ENCODE results near the gene CAMK2B. TPM values are rescaled to one million over a fixed set of nuclear protein-coding genes. Genes with fewer than 3 reads are reported as not detected.
"Not testable (repeated sequence)": the region's sequence is repeated elsewhere in the genome, so short reads cannot be mapped to it uniquely, and the experiment has no call there.

The CAMK2B gene
- total and polyA plus RNA-seq, 2 experiments from 2014 or later: 0.37 to 1.7 TPM

GRCh38 chr7:44173911-44174693 is 151.3 kb downstream of the CAMK2B start:
- no peak overlapping the region for H2AFZ ChIP-seq
- no peak overlapping the region for H3K27ac ChIP-seq
- 44% methylated on average over 3 of the region's 3 CpGs for WGBS (ENCODE audit: low lambda C conversion rate, missing lambda C conversion rate)
- H3K27me3 ChIP-seq: no peaks in the 10 kb centered on the region
- no peaks in the 10 kb centered on the region for H3K36me3 ChIP-seq (replicated peaks; ENCODE audit: insufficient read depth, low read depth)
- DNase-seq (ENCODE audit: low spot score): no peak
- no peaks in the 10 kb centered on the region for H3K9me2 ChIP-seq (replicated peaks; ENCODE audit: insufficient read depth)
- no peak overlapping the region for H3K4me2 ChIP-seq
- no peaks in the 10 kb centered on the region for H3K4me1 ChIP-seq (ENCODE audit: insufficient read depth)
- H3K4me3 ChIP-seq: no peak overlapping the region
- no peaks in the 10 kb centered on the region for H3K79me2 ChIP-seq
- H4K20me1 ChIP-seq (ENCODE audit: insufficient read depth, poor library complexity, severe bottlenecking): no peaks in the 10 kb centered on the region
- TF ChIP-seq EZH2phosphoT487 (IDR thresholded peaks at IDR 0.05; ENCODE audit: low read depth, severe bottlenecking, unreplicated experiment) (no peak), EZH2 (IDR thresholded peaks at IDR 0.05; ENCODE audit: borderline replicate concordance) (no peak)
- no peaks in the 10 kb centered on the region for H3K9me3 ChIP-seq (ENCODE audit: low read depth)

- Histone ChIP-seq H3K4me3 (no peak overlapping the region), H3K27ac (no peak overlapping the region), H3K4me1 (ENCODE audit: insufficient read depth) (no peaks in the 10 kb centered on the region), H2AFZ (no peak overlapping the region), H3K4me2 (no peak overlapping the region), H3K79me2 (no peaks in the 10 kb centered on the region), H3K9me3 (ENCODE audit: low read depth) (no peaks in the 10 kb centered on the region), H3K9me2 (replicated peaks; ENCODE audit: insufficient read depth) (no peaks in the 10 kb centered on the region), H3K36me3 (replicated peaks; ENCODE audit: insufficient read depth, low read depth) (no peaks in the 10 kb centered on the region), H3K27me3 (no peaks in the 10 kb centered on the region), H4K20me1 (ENCODE audit: insufficient read depth, poor library complexity, severe bottlenecking) (no peaks in the 10 kb centered on the region)
- no peak for DNase-seq (ENCODE audit: low spot score)
- 86% methylated on average over 6 of the region's 6 CpGs for WGBS (ENCODE audit: low lambda C conversion rate, missing lambda C conversion rate)
- TF ChIP-seq CTCF (IDR thresholded peaks at IDR 0.05; ENCODE audit: poor library complexity) (no peak), EZH2phosphoT487 (IDR thresholded peaks at IDR 0.05; ENCODE audit: low read depth, severe bottlenecking, unreplicated experiment) (no peak), EZH2 (IDR thresholded peaks at IDR 0.05; ENCODE audit: borderline replicate concordance) (no peak)
Observed at GRCh38 chr7:44172803-44173424, 152.5 kb downstream of the CAMK2B start.

- Histone ChIP-seq H3K4me3 (no peak overlapping the region), H3K27ac (no peak overlapping the region), H2AFZ (no peak overlapping the region), H3K9me2 (replicated peaks; ENCODE audit: insufficient read depth) (no peaks in the 10 kb centered on the region), H3K4me2 (no peak overlapping the region), H3K4me1 (ENCODE audit: insufficient read depth) (no peaks in the 10 kb centered on the region), H3K9me3 (ENCODE audit: low read depth) (no peaks in the 10 kb centered on the region), H4K20me1 (ENCODE audit: insufficient read depth, poor library complexity, severe bottlenecking) (no peaks in the 10 kb centered on the region), H3K36me3 (replicated peaks; ENCODE audit: insufficient read depth, low read depth) (no peaks in the 10 kb centered on the region), H3K79me2 (no peaks in the 10 kb centered on the region), H3K27me3 (no peaks in the 10 kb centered on the region)
- DNase-seq (ENCODE audit: low spot score): no peak
- TF ChIP-seq EZH2 (IDR thresholded peaks at IDR 0.05; ENCODE audit: borderline replicate concordance) (no peak), EZH2phosphoT487 (IDR thresholded peaks at IDR 0.05; ENCODE audit: low read depth, severe bottlenecking, unreplicated experiment) (no peak), CTCF (IDR thresholded peaks at IDR 0.05; ENCODE audit: poor library complexity) (no peak)
Observed at GRCh38 chr7:44172352-44172751, 153.0 kb downstream of the CAMK2B start.

- H3K4me3 ChIP-seq; H3K36me3 ChIP-seq (replicated peaks; ENCODE audit: insufficient read depth, low read depth); H3K27ac ChIP-seq; DNase-seq (ENCODE audit: low spot score); H3K4me1 ChIP-seq (ENCODE audit: insufficient read depth); H3K27me3 ChIP-seq; H2AFZ ChIP-seq; H4K20me1 ChIP-seq (ENCODE audit: insufficient read depth, poor library complexity, severe bottlenecking); H3K79me2 ChIP-seq; H3K9me3 ChIP-seq (ENCODE audit: low read depth); H3K4me2 ChIP-seq; H3K9me2 ChIP-seq (replicated peaks; ENCODE audit: insufficient read depth): not testable (repeated sequence)
- 83% methylated on average over 9 of the region's 9 CpGs for WGBS (ENCODE audit: low lambda C conversion rate, missing lambda C conversion rate)
Observed at GRCh38 chr7:44171901-44172300, 153.5 kb downstream of the CAMK2B start.

All from hepatocyte (in vitro differentiated cells).